ENCODE results near the gene CANT1. TPM values are rescaled to one million over a fixed set of nuclear protein-coding genes. Genes with fewer than 3 reads are reported as not detected.

CANT1 gene
- total RNA-seq, 4 donors from 2014 or later, result 21.2 to 33.7 (median 27.0) TPM

- H3K9me3 ChIP-seq, result peaks cover 0 to 6% (median 0%) of the 10 kb centered on the region in 4 donors
- 87% methylated on average over 16 of the region's 21 CpGs for whole genome bisulfite sequencing
- H3K4me3 ChIP-seq, result no peak overlapping the region
- H3K27me3 ChIP-seq, result no peaks in the 10 kb centered on the region
- no peak for TF ChIP-seq CTCF (IDR thresholded peaks at IDR 0.05)
- TF ChIP-seq EP300 (IDR thresholded peaks at IDR 0.05), result no peak
- TF ChIP-seq POLR2A (IDR thresholded peaks at IDR 0.05; ENCODE audit: low read depth), result no peak
- no peak for TF ChIP-seq POLR2AphosphoS5 (IDR thresholded peaks at IDR 0.05)
- H3K4me1 ChIP-seq, result peaks cover 17 to 33% (median 24%) of the 10 kb centered on the region in 4 donors
- H3K27ac ChIP-seq (replicated peaks in 1 of 4), result no peak overlapping the region
- intact Hi-C loops (cut with DNase I), result loop anchor here (5.0 kb wide), 2 partner anchors 33 to 343 kb away; no protein-coding TSS in a partner anchor
- peaks cover 0 to 49% (median 32%) of the 10 kb centered on the region in 4 donors for H3K36me3 ChIP-seq
- DNase-seq (ENCODE audit: extremely low spot score), result no peak
Measured at GRCh38 chr17:79048826-79049755, 39.5 kb upstream of the CANT1 start.

GRCh38 chr17:79047923-79048825 is 38.6 kb upstream of the CANT1 start:
- intact Hi-C loops (cut with DNase I), result loop anchor here (5.0 kb wide), 2 partner anchors 34 to 344 kb away; no protein-coding TSS in a partner anchor
- Histone ChIP-seq H3K4me1 (peaks cover 17 to 33% (median 24%) of the 10 kb centered on the region in 4 donors), H3K4me3 (no peak overlapping the region), H3K27ac (replicated peaks in 1 of 4) (peak overlapping the region in 3 of 4 donors; percentile 29 to 61 (median 31)), H3K9me3 (no peaks in the 10 kb centered on the region), H3K27me3 (no peaks in the 10 kb centered on the region), H3K36me3 (peaks cover 0 to 52% (median 32%) of the 10 kb centered on the region in 4 donors)
- no peak for DNase-seq (ENCODE audit: extremely low spot score)
- WGBS, result 92% methylated on average over 35 of the region's 41 CpGs
- no peak for TF ChIP-seq CTCF (IDR thresholded peaks at IDR 0.05)
- no peak for TF ChIP-seq POLR2A (IDR thresholded peaks at IDR 0.05; ENCODE audit: low read depth)
- no peak for TF ChIP-seq EP300 (IDR thresholded peaks at IDR 0.05)

- TF ChIP-seq EP300 (IDR thresholded peaks at IDR 0.05), result no peak
- no peak for TF ChIP-seq POLR2A (IDR thresholded peaks at IDR 0.05; ENCODE audit: low read depth)
- TF ChIP-seq POLR2AphosphoS5 (IDR thresholded peaks at IDR 0.05), result no peak
- TF ChIP-seq CTCF (IDR thresholded peaks at IDR 0.05), result no peak
- H3K27ac ChIP-seq (replicated peaks in 1 of 4), result peak overlapping the region; percentile 29 to 61 (median 34)
- peaks cover 0 to 52% (median 32%) of the 10 kb centered on the region in 4 donors for H3K36me3 ChIP-seq
- no peak overlapping the region for H3K4me3 ChIP-seq
- peaks cover 17 to 35% (median 25%) of the 10 kb centered on the region in 4 donors for H3K4me1 ChIP-seq
- WGBS, result 88% methylated on average over 25 of the region's 30 CpGs
- intact Hi-C loops (cut with DNase I), result loop anchor here (5.0 kb wide), 2 partner anchors 35 to 345 kb away; no protein-coding TSS in a partner anchor
- H3K9me3 ChIP-seq, result no peaks in the 10 kb centered on the region
- DNase-seq (ENCODE audit: extremely low spot score), result no peak
- H3K27me3 ChIP-seq, result no peaks in the 10 kb centered on the region
Measured at GRCh38 chr17:79047291-79047920, 37.8 kb upstream of the CANT1 start.

- Histone ChIP-seq H3K36me3 (peaks cover 0 to 52% (median 32%) of the 10 kb centered on the region in 4 donors), H3K4me1 (peaks cover 22 to 40% (median 27%) of the 10 kb centered on the region in 4 donors), H3K27me3 (no peaks in the 10 kb centered on the region), H3K9me3 (no peaks in the 10 kb centered on the region), H3K27ac (replicated peaks in 1 of 4) (peak overlapping the region; percentile 29 to 61 (median 40)), H3K4me3 (peak overlapping the region in 1 of 4 donors; percentile 1)
- intact Hi-C loops (cut with DNase I), result loop anchor here (5.0 kb wide), 2 partner anchors 35 to 345 kb away; no protein-coding TSS in a partner anchor
- WGBS, result 58% methylated on average over 15 of the region's 15 CpGs
- no peak for DNase-seq (ENCODE audit: extremely low spot score)
- TF ChIP-seq POLR2AphosphoS5 (IDR thresholded peaks at IDR 0.05), result no peak
- TF ChIP-seq POLR2A (IDR thresholded peaks at IDR 0.05; ENCODE audit: low read depth), result no peak
- TF ChIP-seq CTCF (IDR thresholded peaks at IDR 0.05), result no peak
- TF ChIP-seq EP300 (IDR thresholded peaks at IDR 0.05), result no peak
Measured at GRCh38 chr17:79046916-79047280, 37.3 kb upstream of the CANT1 start.

All from esophagus muscularis mucosa (tissue), 4 donors.